K562 (cell line): ENCODE results near the gene CRYGA. TPM values are rescaled to one million over a fixed set of nuclear protein-coding genes. Genes with fewer than 3 reads are reported as not detected.

ENCODE experiments used
- BRD4 ChIP-seq: fragments of 200-600 bp; sonication (generic); IDR thresholded peaks from 2 replicates; pipeline ENCODE4 v1.6.1; 2017; ENCODE audit warnings: inconsistent platforms
- BRD9 ChIP-seq: fragments of 450-650 bp; IDR thresholded peaks from 2 replicates; pipeline ENCODE4 v1.6.1; 2018; ENCODE audit warnings: low read depth; ENCODE audit not compliant: partially characterized antibody
- C11orf30 ChIP-seq: fragments of 450-650 bp; IDR thresholded peaks from 2 replicates; pipeline ENCODE4 v1.6.1; 2016; ENCODE audit warnings: low read depth, mild to moderate bottlenecking
- FIP1L1 ChIP-seq: fragments of 200-400 bp; formaldehyde crosslinking; IDR thresholded peaks from 2 replicates; pipeline ENCODE4 v1.6.1; 2018; ENCODE audit warnings: mild to moderate bottlenecking, low read depth, low read length; ENCODE audit not compliant: poor library complexity, severe bottlenecking
- HDAC2 ChIP-seq: fragments of 450-650 bp; IDR thresholded peaks from 2 replicates; pipeline ENCODE4 v1.6.1; 2016; ENCODE audit warnings: mild to moderate bottlenecking
- IRF2 ChIP-seq: sonication (generic); formaldehyde crosslinking; IDR thresholded peaks from 2 replicates; pipeline ENCODE4 v1.8.1; 2022; ENCODE audit warnings: mild to moderate bottlenecking, missing genetic modification reagents
- KAT8 ChIP-seq: fragments of 450-650 bp; IDR thresholded peaks from 2 replicates; pipeline ENCODE4 v1.6.1; 2016; ENCODE audit warnings: low read depth, mild to moderate bottlenecking
- NELFE ChIP-seq: IDR thresholded peaks from 2 replicates; pipeline ENCODE4 v1.6.1; 2011; ENCODE audit warnings: mild to moderate bottlenecking; ENCODE audit not compliant: insufficient read depth, insufficient read length
- RB1 ChIP-seq: fragments of 450-650 bp; IDR thresholded peaks from 2 replicates; pipeline ENCODE4 v1.6.1; 2017; ENCODE audit warnings: low read depth, mild to moderate bottlenecking
- SAFB ChIP-seq: fragments of 200-400 bp; formaldehyde crosslinking; IDR thresholded peaks from 2 replicates; pipeline ENCODE4 v1.6.1; 2017; ENCODE audit warnings: low read depth, low read length, borderline replicate concordance
- SMARCA4 ChIP-seq: fragments of 450-650 bp; IDR thresholded peaks from 2 replicates; pipeline ENCODE4 v1.6.1; 2016
- TFAM ChIP-seq: fragments of 250-450 bp; sonication (Bioruptor Pico); conservative IDR thresholded peaks from 2 replicates; pipeline ENCODE4 v1.5.0; 2021; ENCODE audit warnings: mild to moderate bottlenecking, moderate library complexity
- ZBTB17 ChIP-seq: fragments of 450-650 bp; formaldehyde crosslinking; IDR thresholded peaks from 2 replicates; pipeline ENCODE4 v1.4.0; 2020; ENCODE audit warnings: mild to moderate bottlenecking
- ZNF175 ChIP-seq: fragments of 200-800 bp; sonication (Bioruptor generic); IDR thresholded peaks from 2 replicates; pipeline ENCODE4 v1.6.1; 2016; ENCODE audit warnings: low read depth, mild to moderate bottlenecking, missing genetic modification characterization, missing compliant biosample characterization
- ZNF407 ChIP-seq: fragments of 450-650 bp; IDR thresholded peaks from 2 replicates; pipeline ENCODE4 v1.6.1; 2016; ENCODE audit warnings: low read depth
- ZNF609 ChIP-seq: sonication (generic); formaldehyde crosslinking; IDR thresholded peaks from 2 replicates; pipeline ENCODE4 v1.8.1; 2023; ENCODE audit warnings: missing genetic modification reagents, mild to moderate bottlenecking, borderline replicate concordance
- ZNF717 ChIP-seq: fragments of 250-450 bp; sonication (Bioruptor Pico); IDR thresholded peaks from 2 replicates; pipeline ENCODE4 v1.5.0; 2021
- polyA plus RNA-seq, 8 experiments: library from polyadenylated mRNA; depleted of rRNA in 4 of 8; stranded (reverse) in 5 of 8; unstranded in 3 of 8; fragments of >200 nt; fragmentation: Nextera tagmentation in 2 of 8; fragmentation: Illumina TruSeq in 1 of 8; extraction: Ambion mirVana in 2 of 8; extraction: Trizol in 1 of 8; gene quantifications; 2 replicates each; pipeline versions ENCODE4 v1.2.1 to v1.2.3, GENCODE V29; 2011 to 2014; ENCODE audit warnings: inconsistent platforms in 1 of 8, missing spikeins in 1 of 8
- total RNA-seq, 7 experiments: library from RNA; depleted of rRNA in 6 of 7; stranded (reverse); fragments of >200 nt in 6 of 7; fragmentation: Illumina TruSeq in 2 of 7; extraction: Trizol in 2 of 7; gene quantifications; 2 replicates each; pipeline versions ENCODE4 v1.2.1 to v1.2.3, GENCODE V29; 2011 to 2021; ENCODE audit warnings: low replicate concordance in 1 of 7

CRYGA gene
- total and polyA plus RNA-seq, 9 of the 15 experiments (the other 6 are each of a cell fraction or from before 2014, with no cell fraction given), result not detected

GRCh38 chr2:208175069-208175839 lies 11.9 kb upstream of the CRYGA start (continued):
- no peak for TF ChIP-seq BRD9
- no peak for TF ChIP-seq NELFE
- no peak for TF ChIP-seq ZNF609 (CRISPR knock-in tag)
- TF ChIP-seq SMARCA4, result no peak
- TF ChIP-seq FIP1L1, result no peak
- TF ChIP-seq SAFB, result no peak
- no peak for TF ChIP-seq HDAC2
- no peak for TF ChIP-seq IRF2
- no peak for TF ChIP-seq BRD4
- TF ChIP-seq ZNF717 (CRISPR knock-in tag), result no peak
- TF ChIP-seq ZBTB17 (CRISPR knock-in tag), result no peak
- TF ChIP-seq KAT8, result no peak
- peak; percentile 81 for TF ChIP-seq C11orf30
- no peak for TF ChIP-seq ZNF407
- no peak for TF ChIP-seq TFAM (CRISPR knock-in tag)
- no peak for TF ChIP-seq ZNF175
- no peak; the same call in 1 of the 2 replicates for TF ChIP-seq RB1
